GM21526 (cell line): ENCODE data around the gene CD48.
"Not testable (repeated sequence)": the region's sequence is repeated elsewhere in the genome, so short reads cannot be mapped to it uniquely, and the experiment has no call there.

ENCODE experiments used
- ATAC-seq: cut with Tn5 transposase; IDR thresholded peaks from one replicate; pipeline ENCODE4 v1.9.1; 2021; ENCODE audit warnings: moderate library complexity; ENCODE audit not compliant: unreplicated experiment, low FRiP score

Gene CD48

DNA sequence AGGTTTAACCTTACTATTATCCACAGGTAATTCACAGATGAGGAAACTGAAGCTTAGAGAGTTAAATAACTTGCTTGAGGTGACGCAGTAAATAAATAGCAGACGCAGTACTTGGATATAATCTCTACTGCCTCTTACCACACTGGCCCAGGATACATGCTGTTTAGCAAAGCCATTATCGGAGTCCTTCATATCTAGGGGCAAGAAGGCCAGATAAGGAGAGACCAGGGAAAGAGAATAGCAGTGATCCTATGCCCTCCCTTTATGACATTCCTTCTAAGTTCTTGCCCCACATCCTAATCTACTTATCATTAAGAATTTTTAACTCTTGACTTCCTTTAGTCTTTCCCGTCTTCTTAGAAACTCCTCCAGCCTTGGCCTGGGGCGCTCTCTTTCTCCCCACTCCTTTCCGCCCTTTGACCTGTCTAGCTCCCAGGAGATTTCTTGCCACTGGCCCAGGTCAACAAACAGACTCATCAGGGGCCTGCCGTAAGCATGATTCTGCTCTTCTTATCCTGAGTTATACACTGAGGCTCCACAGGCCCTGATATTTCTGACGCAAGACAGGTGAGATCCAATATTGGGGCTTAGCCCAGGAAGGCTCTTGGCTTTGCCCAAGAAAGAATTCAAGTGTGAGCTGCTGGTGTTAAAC lies 53.3 kb downstream of the CD48 start:
- no peak for ATAC-seq

- ATAC-seq, result no peak
Measured at GRCh38 chr1:160657250-160657781, 54.3 kb downstream of the CD48 start.

DNA sequence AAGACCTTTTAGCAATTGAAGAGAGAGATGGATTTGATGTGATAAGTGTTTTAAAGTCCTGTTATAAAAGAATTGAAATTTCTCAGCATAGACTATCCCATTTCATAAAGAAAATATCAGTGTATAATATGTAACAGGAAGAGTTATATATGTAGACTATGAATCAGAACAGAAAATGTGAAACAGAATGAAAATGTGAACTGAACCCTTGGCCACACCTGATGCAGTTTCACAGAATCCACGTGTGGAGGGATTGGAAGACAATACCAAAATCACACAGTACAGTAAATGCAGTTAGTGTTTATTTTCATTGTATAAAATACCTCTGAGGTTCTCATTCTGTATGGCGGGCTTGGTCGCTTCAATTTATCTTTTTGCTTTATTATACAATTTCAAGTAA lies 54.9 kb downstream of the CD48 start:
- ATAC-seq, result no peak

GRCh38 chr1:160653620-160654016 lies 58.0 kb downstream of the CD48 start:
- ATAC-seq, result no peak

GRCh38 chr1:160652924-160653619 lies 58.5 kb downstream of the CD48 start:
- no peak for ATAC-seq

- ATAC-seq, result not testable (repeated sequence)
Measured at GRCh38 chr1:160652065-160652641, 59.5 kb downstream of the CD48 start.

- no peak for ATAC-seq
Measured at GRCh38 chr1:160651433-160652064, 60.1 kb downstream of the CD48 start.

DNA sequence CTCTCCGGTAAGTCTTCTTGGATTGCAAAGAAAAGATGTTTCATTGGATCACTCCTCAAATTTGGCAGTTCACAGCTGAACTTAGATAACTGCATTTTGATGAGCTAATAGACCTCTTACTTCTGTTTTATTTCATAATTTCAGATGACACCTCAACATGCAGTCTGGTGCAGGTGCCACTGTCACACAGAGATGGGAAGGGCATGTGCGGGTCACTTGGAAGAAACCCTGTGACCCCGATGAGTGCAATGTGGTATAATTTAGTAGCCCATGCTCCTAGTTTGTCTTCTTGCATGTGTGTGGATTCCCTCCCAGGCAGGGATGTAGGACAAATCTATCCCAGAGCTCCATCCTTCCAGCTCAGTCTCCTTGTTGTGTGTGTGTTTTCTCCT lies 64.3 kb downstream of the CD48 start:
- no peak for ATAC-seq

- no peak for ATAC-seq
Measured at GRCh38 chr1:160646711-160647328, 64.8 kb downstream of the CD48 start, which contains the start of gene SLAMF1. SLAMF1 (minus strand) TSS chr1:160647044; CDS start chr1:160646945, 99 bp downstream.

DNA sequence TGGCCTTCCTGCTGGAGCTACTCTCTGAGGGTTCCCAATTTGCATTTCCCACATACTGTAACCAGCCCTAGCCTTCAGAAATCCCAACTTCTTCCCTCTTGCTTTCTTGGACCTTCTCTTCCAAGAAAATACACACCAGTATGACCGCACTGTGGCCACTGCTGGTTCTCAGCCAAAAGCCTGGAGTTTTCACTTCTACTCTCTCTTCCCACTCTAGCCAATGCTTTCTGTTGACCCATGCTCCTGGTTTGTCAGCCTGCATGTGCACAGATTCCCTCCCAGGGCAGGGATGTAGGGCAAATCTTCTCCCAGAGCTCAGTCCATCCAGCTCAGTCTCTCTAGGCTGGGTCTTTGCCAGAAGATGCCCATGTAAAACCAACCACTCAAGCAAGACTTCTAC lies 65.4 kb downstream of the CD48 start:
- ATAC-seq, result no peak

DNA sequence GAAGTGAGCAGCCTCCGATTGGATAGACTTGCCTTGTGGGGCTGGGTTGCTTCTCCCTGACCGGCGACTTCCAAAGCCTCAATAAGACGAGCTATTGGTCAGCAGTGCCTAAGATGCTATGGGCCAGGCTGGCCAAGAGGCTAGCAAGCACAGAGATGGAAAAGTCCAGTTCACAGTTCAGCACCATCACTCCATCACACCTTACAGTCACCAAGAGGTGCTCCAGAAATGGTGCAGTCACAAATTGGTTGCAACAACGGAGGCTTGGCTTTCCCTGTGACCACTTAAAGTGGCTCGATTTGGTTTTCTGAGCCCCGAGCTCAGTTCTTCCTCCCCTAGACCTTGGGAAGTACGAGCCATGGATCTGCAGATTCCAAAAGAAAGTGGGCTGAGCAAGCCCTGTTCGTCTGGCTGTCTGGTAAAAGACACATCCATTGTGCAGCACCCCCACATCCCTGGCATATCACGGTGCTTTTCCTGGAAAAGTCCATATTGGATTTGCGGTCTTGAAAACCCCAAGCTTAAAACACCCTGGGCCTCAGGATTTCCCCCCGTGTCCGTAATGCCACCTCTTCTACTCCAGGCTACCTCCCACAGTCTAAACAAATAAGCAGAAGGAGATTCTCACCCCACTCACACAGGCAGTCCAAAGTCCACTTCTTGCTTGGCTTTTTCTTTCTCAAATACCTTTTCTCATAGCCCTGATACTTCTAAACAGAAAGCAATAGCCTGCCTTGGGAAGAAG lies 66.1 kb downstream of the CD48 start:
- ATAC-seq, result no peak

- ATAC-seq, result no peak
Measured at GRCh38 chr1:160644399-160644798, 67.2 kb downstream of the CD48 start.

- ATAC-seq, result no peak
Measured at GRCh38 chr1:160643138-160643537, 68.5 kb downstream of the CD48 start.

GRCh38 chr1:160642281-160642644 lies 69.4 kb downstream of the CD48 start:
- no peak for ATAC-seq

DNA sequence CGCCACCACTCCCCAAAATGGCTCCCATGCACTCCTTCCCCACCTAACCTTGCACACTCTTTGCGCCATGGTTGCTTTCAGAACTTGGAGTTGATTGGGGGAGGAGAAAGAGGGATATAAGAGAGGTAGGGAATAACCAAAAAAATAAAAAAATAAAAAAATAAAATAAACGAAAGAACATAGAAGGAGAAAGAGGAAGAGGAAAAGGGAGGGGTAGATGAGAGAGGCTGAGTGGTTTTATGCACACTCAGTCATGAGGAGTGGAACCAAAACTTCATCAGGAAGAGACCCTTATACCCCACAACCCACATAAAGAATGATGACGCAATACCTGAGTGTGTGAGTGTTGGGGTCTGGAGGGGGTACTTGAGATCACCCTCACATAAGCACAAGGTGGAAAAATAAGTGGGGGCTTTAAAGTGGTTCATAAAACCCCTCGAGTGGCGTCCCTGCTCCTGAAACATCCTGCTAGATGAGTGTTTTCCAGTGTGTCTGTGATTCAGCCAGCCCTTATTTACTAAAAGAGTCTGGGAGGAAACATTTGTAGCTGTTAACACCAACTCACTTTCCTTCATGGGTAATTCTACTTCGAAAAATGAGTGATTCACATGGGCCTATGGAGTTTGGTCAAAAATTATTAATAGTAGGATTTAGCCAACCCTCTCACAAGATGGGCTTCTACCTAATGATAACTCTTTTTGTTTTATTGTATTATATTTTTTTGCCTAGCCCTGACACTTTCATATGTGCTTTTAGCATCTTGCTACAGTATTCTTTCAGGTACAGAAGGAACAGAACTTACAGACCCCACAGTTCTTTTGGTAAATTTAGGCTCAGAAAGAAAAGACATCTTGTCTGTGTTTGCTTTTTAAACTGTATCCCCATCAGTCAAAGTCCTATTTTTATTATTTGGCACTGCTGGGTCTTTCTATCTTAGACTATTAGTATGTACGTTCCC lies 70.0 kb downstream of the CD48 start:
- ATAC-seq, result no peak

DNA sequence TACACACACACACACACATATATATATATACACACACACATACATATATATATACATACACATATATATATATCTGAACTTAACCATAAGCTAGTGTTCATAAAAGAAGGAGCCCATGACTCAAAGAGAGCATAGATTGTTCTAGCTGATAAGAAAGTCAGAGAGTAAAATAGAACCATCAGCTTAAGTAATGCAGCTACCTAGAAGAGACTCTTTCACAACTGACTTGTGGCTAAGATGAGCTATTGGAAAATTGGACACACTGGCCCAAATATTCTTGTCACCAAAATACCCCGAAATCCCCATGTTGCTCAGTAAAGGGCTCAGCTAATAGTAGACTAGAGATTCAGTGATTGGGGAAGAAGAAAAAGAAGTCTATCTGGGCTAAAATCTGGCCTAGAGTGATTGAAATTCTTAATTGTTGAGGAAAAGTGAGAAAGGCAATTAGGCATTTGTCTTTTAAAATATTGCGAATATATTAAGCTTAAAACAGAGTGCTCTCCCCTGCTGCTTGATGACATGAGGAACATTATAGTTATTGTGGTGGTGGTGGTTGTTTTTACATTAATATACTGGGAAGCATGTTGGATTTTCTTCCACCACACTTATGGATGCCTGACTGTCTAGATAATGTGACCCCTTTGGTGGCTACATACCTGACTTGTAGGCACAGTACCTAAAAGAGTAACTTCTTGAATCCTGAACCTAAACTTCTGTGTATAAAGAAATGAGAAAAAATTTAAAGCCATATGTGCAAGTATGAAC lies 71.1 kb downstream of the CD48 start:
- ATAC-seq, result no peak

- no peak for ATAC-seq
Measured at GRCh38 chr1:160639652-160640051, 72.0 kb downstream of the CD48 start.

- no peak for ATAC-seq
Measured at GRCh38 chr1:160638926-160639325, 72.7 kb downstream of the CD48 start.
